Measurements from ENCODE around the gene WFIKKN2.

DNA sequence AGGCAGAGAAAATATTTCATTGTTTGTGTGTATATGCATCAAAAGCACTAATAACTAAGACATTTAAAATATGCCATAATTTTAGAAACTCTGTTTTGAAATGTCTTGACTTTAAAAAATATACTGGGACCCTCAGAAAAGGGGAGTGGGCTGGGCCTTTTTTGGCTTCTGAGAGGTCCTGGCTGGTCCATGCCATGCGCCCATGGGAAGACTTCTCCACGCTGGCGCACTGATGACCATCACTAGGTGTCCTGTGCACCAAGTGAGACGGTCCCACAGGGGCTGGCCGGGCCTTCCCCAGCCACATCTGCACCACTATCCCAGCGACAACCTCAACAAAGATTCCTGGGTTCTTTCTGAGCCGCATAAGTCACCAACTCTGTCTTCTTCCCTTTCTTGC is 27.0 kb upstream of the WFIKKN2 start:
- TF ChIP-seq GATA2 (IDR thresholded peaks at IDR 0.05; ENCODE audit: low read depth, low read length) (no peak), GATA3 (IDR thresholded peaks at IDR 0.05; ENCODE audit: low read depth, low read length) (no peak)

Data from SH-SY5Y (cell line).